ENCODE results near the gene TP53I13.

DNA sequence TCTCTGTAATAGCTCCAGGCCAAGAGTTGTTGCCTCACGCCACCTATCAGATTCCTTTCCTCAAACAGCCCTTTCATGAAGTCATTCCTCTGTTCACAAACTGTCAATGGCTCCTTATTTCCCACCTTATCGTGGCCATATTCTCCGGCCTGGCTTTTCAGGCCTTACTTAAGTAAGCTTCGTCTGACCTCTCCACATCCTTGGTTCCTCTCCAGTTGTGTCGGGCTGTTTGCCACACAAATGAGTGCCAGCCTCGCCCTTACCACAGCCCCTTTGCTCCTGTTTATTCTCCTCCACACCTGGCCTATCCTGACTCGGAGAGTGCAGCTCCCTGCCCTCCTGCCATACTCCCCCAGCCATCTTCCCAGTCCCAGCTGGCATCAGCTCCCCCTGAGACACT lies 2.0 kb downstream of the TP53I13 start:
- TF ChIP-seq, protein P1, sequence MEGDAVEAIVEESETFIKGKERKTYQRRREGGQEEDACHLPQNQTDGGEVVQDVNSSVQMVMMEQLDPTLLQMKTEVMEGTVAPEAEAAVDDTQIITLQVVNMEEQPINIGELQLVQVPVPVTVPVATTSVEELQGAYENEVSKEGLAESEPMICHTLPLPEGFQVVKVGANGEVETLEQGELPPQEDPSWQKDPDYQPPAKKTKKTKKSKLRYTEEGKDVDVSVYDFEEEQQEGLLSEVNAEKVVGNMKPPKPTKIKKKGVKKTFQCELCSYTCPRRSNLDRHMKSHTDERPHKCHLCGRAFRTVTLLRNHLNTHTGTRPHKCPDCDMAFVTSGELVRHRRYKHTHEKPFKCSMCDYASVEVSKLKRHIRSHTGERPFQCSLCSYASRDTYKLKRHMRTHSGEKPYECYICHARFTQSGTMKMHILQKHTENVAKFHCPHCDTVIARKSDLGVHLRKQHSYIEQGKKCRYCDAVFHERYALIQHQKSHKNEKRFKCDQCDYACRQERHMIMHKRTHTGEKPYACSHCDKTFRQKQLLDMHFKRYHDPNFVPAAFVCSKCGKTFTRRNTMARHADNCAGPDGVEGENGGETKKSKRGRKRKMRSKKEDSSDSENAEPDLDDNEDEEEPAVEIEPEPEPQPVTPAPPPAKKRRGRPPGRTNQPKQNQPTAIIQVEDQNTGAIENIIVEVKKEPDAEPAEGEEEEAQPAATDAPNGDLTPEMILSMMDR (IDR thresholded peaks at IDR 0.05), result no peak
- TF ChIP-seq EP300 (IDR thresholded peaks at IDR 0.05) (no peak), POLR2A (IDR thresholded peaks at IDR 0.05) (no peak)

Data from tibial nerve (tissue), 4 donors.